Right lobe of liver (tissue), 4 donors: ENCODE results near the gene RASSF4.

Source experiments
- CTCF ChIP-seq, 4 donors: fragments of 200-600 bp in 3 of 4; fragments of 450-650 bp in 1 of 4; IDR thresholded peaks; one replicate each; pipeline versions ENCODE4 v1.5.1 to v1.8.0; 2016 to 2022; ENCODE audit warnings: antibody characterized with exemption in 4 of 4, mild to moderate bottlenecking in 2 of 4
- POLR2A ChIP-seq: fragments of 450-650 bp; IDR thresholded peaks from one replicate; pipeline ENCODE4 v1.6.1; 2017; ENCODE audit warnings: antibody characterized with exemption, mild to moderate bottlenecking
- donor health status: DM: no; HTN: no; CAD: no.
- donor health status: DM: no; HTN: no; CAD: no.
- donor health status: DM: no; HTN: yes; CAD: no.

- TF ChIP-seq POLR2A: no peak
- TF ChIP-seq CTCF (IDR thresholded peaks at IDR 0.05): no peak
Observed at GRCh38 chr10:44966129-44966815, 6.7 kb downstream of the RASSF4 start.
